BJ (cell line): Measurements from ENCODE around the gene TMEM255B. TPM values are rescaled to one million over a fixed set of nuclear protein-coding genes. Genes with fewer than 3 reads are reported as not detected.

Experiments used
- CTCF ChIA-PET: fragments of 350-600 bp; formaldehyde crosslinking; extraction: SDS; loops from one replicate; lab custom pipeline; 2021; ENCODE audit warnings: antibody characterized with exemption, inconsistent platforms; lab: Yijun Ruan, JAX
- POLR2A ChIA-PET: fragments of 300-600 bp; sonication (Branson Sonifier 250); formaldehyde crosslinking; extraction: SDS; loops from one replicate; lab custom pipeline; 2021; ENCODE audit warnings: antibody characterized with exemption; lab: Charles Lee
- DNase-seq: peaks from one replicate; pipeline ENCODE4 v3.0.0-alpha.2; 2011; ENCODE audit warnings: low read depth
- H3K27me3 ChIP-seq: 2 replicates; pipeline ENCODE4 v1.6.0; 2011; ENCODE audit warnings: low read length; ENCODE audit not compliant: control insufficient read depth, insufficient read depth
- H3K36me3 ChIP-seq: 2 replicates; pipeline ENCODE4 v1.5.1; 2011; ENCODE audit warnings: low read length; ENCODE audit not compliant: control insufficient read depth, insufficient read depth
- H3K4me3 ChIP-seq: 2 replicates; pipeline ENCODE4 v1.5.1; 2011; ENCODE audit warnings: low read depth, mild to moderate bottlenecking, control low read depth, low read length
- polyA plus RNA-seq: library from polyadenylated mRNA; depleted of rRNA; stranded (reverse); fragments of >200 nt; gene quantifications from 2 replicates; pipeline ENCODE4 v1.2.3, GENCODE V29; 2011; rRNA removed
- TF ChIP-seq, protein P1 (sequence below): IDR thresholded peaks from 2 replicates; pipeline ENCODE4 v1.5.1; 2011; ENCODE audit warnings: low read depth, mild to moderate bottlenecking, control low read depth, inconsistent platforms, low read length, moderate library complexity; ENCODE audit not compliant: insufficient read depth

The TMEM255B gene
- polyA plus RNA-seq, 1 experiment: 1.9 TPM

DNA sequence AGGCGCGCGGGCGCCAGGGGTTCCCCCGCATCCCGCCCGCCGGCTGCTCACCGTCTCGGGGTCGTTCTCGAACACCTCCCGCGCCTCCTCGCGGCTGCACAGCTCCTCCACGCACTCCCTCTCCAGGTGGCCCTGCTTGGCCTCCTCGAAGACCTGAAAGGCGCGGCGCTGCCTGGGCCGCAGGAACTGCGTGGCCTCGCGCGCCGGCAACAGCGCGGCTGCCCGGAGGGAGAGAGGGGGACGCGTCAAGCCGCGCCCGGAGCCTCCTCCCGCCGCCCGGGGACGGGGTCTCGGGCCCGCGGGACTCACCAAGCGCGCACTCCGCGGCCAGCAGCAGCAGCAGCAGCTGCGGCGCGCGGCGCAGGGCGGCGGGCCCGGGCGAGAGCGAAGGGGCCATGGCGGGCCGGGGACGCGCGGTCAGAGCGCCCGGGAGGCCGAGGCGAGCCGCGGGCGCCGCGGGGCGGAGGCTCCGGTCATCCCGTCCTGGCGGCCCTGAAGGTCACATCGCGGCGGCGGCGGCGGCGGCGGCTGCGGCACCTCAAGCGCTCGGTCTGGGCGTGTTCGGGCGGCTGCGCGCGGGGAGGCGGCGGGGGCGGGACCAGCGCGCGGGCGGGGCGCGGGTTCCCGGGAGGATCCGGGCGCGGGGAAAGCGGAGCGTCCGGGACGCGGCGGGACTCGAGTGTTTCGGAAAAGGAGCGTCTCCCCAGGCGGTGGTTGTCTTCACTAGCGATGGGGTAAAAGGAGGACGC is 104.7 kb downstream of the TMEM255B start, which contains the start of gene GAS6:
Gene GAS6 (minus strand): TSS at position 553 of the 749 bp plus-strand sequence. CDS start 156 bp downstream, at position 397.
- peak within 1 kb of the TSS; percentile 86 for H3K4me3 ChIP-seq
- ChIA-PET POLR2A (no interaction called here), CTCF (interaction anchor here (0.6 to 1.4 kb wide), 3 partner anchors 23 to 64 kb away, joined by 3 to 4 read pairs (median 3); no protein-coding TSS in a partner anchor)
- DNase-seq: no peak
- H3K36me3 ChIP-seq: peaks cover 15% of the 10 kb centered on the region
- H3K27me3 ChIP-seq: no peaks in the 10 kb centered on the region
- TF ChIP-seq, protein P1, sequence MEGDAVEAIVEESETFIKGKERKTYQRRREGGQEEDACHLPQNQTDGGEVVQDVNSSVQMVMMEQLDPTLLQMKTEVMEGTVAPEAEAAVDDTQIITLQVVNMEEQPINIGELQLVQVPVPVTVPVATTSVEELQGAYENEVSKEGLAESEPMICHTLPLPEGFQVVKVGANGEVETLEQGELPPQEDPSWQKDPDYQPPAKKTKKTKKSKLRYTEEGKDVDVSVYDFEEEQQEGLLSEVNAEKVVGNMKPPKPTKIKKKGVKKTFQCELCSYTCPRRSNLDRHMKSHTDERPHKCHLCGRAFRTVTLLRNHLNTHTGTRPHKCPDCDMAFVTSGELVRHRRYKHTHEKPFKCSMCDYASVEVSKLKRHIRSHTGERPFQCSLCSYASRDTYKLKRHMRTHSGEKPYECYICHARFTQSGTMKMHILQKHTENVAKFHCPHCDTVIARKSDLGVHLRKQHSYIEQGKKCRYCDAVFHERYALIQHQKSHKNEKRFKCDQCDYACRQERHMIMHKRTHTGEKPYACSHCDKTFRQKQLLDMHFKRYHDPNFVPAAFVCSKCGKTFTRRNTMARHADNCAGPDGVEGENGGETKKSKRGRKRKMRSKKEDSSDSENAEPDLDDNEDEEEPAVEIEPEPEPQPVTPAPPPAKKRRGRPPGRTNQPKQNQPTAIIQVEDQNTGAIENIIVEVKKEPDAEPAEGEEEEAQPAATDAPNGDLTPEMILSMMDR: no peak

DNA sequence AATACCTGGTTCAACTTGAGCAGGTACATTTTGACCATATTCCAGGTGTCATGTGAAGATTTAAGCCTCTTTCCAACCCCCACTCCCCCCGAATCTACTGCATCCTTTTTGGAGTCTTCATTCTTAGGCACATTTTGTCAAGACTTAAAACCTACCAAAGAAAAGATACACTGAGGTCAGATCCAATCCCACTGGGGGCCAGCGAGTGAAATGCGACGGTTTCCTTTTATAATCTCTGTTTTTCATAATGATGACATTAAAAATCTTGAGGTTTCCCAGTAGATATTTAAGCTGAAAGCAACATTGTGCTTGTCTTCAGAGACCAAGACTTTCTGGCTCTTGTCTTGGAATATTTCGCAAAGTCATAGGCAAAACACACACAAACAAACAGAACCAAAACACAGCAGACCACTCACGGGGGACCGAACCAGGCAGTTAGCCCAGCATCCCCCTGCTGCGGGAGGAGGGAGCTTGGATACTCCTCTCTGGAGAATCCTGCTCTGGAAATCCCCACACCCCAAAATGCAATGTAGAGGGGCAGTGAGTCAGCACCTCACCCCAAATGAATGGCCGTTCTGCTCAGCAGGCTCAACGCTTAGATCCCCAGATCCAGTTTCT is 105.4 kb downstream of the TMEM255B start:
- peak overlapping the region; percentile 86 for H3K4me3 ChIP-seq
- peaks cover 15% of the 10 kb centered on the region for H3K36me3 ChIP-seq
- no peak for DNase-seq
- ChIA-PET CTCF (interaction anchor here (0.7 to 1.4 kb wide), 3 partner anchors 23 to 81 kb away, joined by 3 to 4 read pairs (median 3); no protein-coding TSS in a partner anchor), POLR2A (no interaction called here)
- H3K27me3 ChIP-seq: no peaks in the 10 kb centered on the region
- TF ChIP-seq, protein P1: no peak

DNA sequence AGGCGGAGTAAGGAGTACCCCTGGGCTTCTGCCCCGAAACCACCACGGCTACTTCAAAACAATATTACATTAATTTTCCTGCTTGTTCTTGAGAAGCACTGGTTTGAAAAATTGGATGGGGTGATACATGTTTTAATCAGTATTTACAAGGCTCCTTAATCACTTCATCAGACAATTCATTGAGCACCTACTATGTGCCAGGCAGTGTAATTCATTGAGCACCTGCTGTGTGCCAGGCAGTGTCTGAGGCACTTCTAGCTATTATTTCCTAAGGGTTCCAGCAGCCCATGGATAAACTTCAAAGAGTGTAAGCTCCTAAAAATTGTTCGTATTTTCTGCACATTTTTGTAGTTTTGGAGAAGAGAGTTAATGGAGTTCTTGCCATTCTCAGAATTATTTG is 106.4 kb downstream of the TMEM255B start:
- Histone ChIP-seq H3K27me3 (no peaks in the 10 kb centered on the region), H3K4me3 (no peak overlapping the region), H3K36me3 (peaks cover 12% of the 10 kb centered on the region)
- ChIA-PET POLR2A (interaction anchor here (0.6 kb wide), 1 partner anchor 133 kb away, joined by 3 read pairs; no protein-coding TSS in a partner anchor), CTCF (no interaction called here)
- TF ChIP-seq, protein P1: no peak
- DNase-seq: no peak

Other genes with a start within 250 kb of the TMEM255B start
- gene TFDP1, start 174.5 kb upstream of the TMEM255B start, polyA plus RNA-seq: 67.3 and 99.8 TPM in 2 replicates
- not detected in 2 replicates for gene ATP4B, start 101.0 kb upstream of the TMEM255B start, polyA plus RNA-seq
- 0.02 TPM in 1 of 2 replicates, not detected in the other for gene GRK1, start 92.0 kb upstream of the TMEM255B start, polyA plus RNA-seq
- gene GAS6, start 104.8 kb downstream of the TMEM255B start, polyA plus RNA-seq: 247 and 374 TPM in 2 replicates
- 0.58 and 0.65 TPM in 2 replicates for gene C13orf46, start 214.8 kb downstream of the TMEM255B start, polyA plus RNA-seq